Smooth muscle cell (in vitro differentiated cells): ENCODE data around the gene C10orf120. TPM values are rescaled to one million over a fixed set of nuclear protein-coding genes. Genes with fewer than 3 reads are reported as not detected.

Experiments
- DNase-seq: peaks from one replicate; lab custom pipeline; 2025; ENCODE audit not compliant: unreplicated experiment; lab: John Stamatoyannopoulos, UW
- H2AFZ ChIP-seq: fragments of 200-600 bp; sonication (generic); 2 replicates; pipeline ENCODE4 v1.6.0; 2016; ENCODE audit warnings: antibody characterized with exemption, low read depth, mild to moderate bottlenecking
- H3F3A ChIP-seq: fragments of 200-600 bp; sonication (generic); 2 replicates; pipeline ENCODE4 v1.6.0; 2017; ENCODE audit warnings: antibody characterized with exemption, low read depth
- H3K27ac ChIP-seq: fragments of 200-600 bp; sonication (generic); 2 replicates; pipeline ENCODE4 v1.5.1; 2016; ENCODE audit warnings: low read depth, mild to moderate bottlenecking
- H3K27me3 ChIP-seq: fragments of 200-600 bp; sonication (generic); 2 replicates; pipeline ENCODE4 v1.6.1; 2016; ENCODE audit warnings: low read depth, mild to moderate bottlenecking
- H3K36me3 ChIP-seq: fragments of 200-600 bp; sonication (generic); 2 replicates; pipeline ENCODE4 v1.5.1; 2016; ENCODE audit warnings: low read depth
- H3K4me1 ChIP-seq: fragments of 200-600 bp; sonication (generic); 2 replicates; pipeline ENCODE4 v1.5.1; 2016; ENCODE audit warnings: low read depth
- H3K4me2 ChIP-seq: fragments of 200-600 bp; sonication (generic); 2 replicates; pipeline ENCODE4 v1.6.0; 2016; ENCODE audit warnings: mild to moderate bottlenecking
- H3K4me3 ChIP-seq: fragments of 200-600 bp; sonication (generic); 2 replicates; pipeline ENCODE4 v1.5.1; 2016; ENCODE audit warnings: mild to moderate bottlenecking
- H3K79me2 ChIP-seq: fragments of 200-600 bp; sonication (generic); 2 replicates; pipeline ENCODE4 v1.6.0; 2016; ENCODE audit warnings: low read depth, mild to moderate bottlenecking
- H3K9ac ChIP-seq: fragments of 200-600 bp; sonication (generic); 2 replicates; pipeline ENCODE4 v1.6.0; 2016; ENCODE audit warnings: low read depth
- H3K9me3 ChIP-seq: fragments of 200-600 bp; sonication (generic); replicated peaks from 2 replicates; pipeline ENCODE4 v1.5.1; 2016; ENCODE audit warnings: low read depth
- H4K20me1 ChIP-seq: fragments of 200-600 bp; sonication (generic); 2 replicates; pipeline ENCODE4 v1.6.0; 2016; ENCODE audit warnings: low read depth
- CTCF ChIP-seq: fragments of 200-600 bp; sonication (generic); IDR thresholded peaks from 2 replicates; pipeline ENCODE4 v1.5.1; 2017; ENCODE audit warnings: borderline replicate concordance, mild to moderate bottlenecking, antibody characterized with exemption; ENCODE audit not compliant: insufficient read depth, poor library complexity, severe bottlenecking
- WGBS: methylation state at CpG from one replicate; pipeline ENCODE4 v1.1.7; 2016; ENCODE audit warnings: low lambda C conversion rate; 5-methylcytosine and 5-hydroxymethylcytosine counted together
- polyA plus RNA-seq: library from polyadenylated mRNA; unstranded; fragments of >200 nt; fragmentation: Nextera tagmentation; extraction: Ambion mirVana; gene quantifications from 2 replicates; pipeline ENCODE4 v1.2.1, GENCODE V29; 2016
- total RNA-seq: library from RNA; depleted of rRNA; stranded (reverse); fragments of >200 nt; gene quantifications from 2 replicates; pipeline ENCODE4 v1.2.3, GENCODE V29; 2014

Gene C10orf120
- total and polyA plus RNA-seq, 2 experiments from 2014 or later = not detected

DNA sequence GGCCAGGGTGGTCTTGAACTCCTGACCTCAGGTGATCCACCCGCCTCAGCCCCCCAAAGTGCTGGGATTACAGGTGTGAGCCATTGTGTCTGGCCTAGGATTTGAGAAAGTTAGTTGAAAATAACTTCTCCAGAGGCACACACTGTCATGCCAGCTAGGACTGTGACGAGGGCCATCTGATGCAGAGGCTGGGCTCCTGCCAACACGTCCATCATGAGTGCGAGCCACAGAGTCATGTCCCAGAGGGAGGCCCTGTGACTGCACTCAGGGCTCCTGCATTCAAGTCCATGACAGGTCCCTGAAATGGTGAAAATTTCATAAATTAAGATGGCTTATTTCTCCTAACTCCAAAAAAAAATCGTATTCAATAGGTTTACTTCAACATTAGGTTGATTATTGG is 17.1 kb downstream of the C10orf120 start:
- Histone ChIP-seq H3K4me2 (no peak overlapping the region), H3K4me1 (no peaks in the 10 kb centered on the region), H3K4me3 (no peak overlapping the region), H3K9me3 (no peaks in the 10 kb centered on the region), H3K9ac (no peak overlapping the region), H3K27me3 (peaks cover 6% of the 10 kb centered on the region), H3K27ac (no peak overlapping the region), H3F3A (no peaks in the 10 kb centered on the region), H2AFZ (no peak overlapping the region), H3K79me2 (no peaks in the 10 kb centered on the region), H4K20me1 (no peaks in the 10 kb centered on the region), H3K36me3 (no peaks in the 10 kb centered on the region)
- WGBS = 81% methylated on average over 5 of the region's 5 CpGs
- no peak for DNase-seq
- TF ChIP-seq CTCF = no peak

GRCh38 chr10:122678266-122678665 is 21.4 kb downstream of the C10orf120 start:
- no peaks in the 10 kb centered on the region for H3K79me2 ChIP-seq
- H3K27ac ChIP-seq = no peak overlapping the region
- no peak overlapping the region for H3K4me2 ChIP-seq
- H3K9ac ChIP-seq = no peak overlapping the region
- H3K9me3 ChIP-seq = no peaks in the 10 kb centered on the region
- H3K27me3 ChIP-seq = peaks cover 3% of the 10 kb centered on the region
- no peak overlapping the region for H3K4me3 ChIP-seq
- H2AFZ ChIP-seq = no peak overlapping the region
- H3K4me1 ChIP-seq = no peaks in the 10 kb centered on the region
- H3K36me3 ChIP-seq = no peaks in the 10 kb centered on the region
- no peak for TF ChIP-seq CTCF
- no peaks in the 10 kb centered on the region for H4K20me1 ChIP-seq
- no peak for DNase-seq
- H3F3A ChIP-seq = no peaks in the 10 kb centered on the region

DNA sequence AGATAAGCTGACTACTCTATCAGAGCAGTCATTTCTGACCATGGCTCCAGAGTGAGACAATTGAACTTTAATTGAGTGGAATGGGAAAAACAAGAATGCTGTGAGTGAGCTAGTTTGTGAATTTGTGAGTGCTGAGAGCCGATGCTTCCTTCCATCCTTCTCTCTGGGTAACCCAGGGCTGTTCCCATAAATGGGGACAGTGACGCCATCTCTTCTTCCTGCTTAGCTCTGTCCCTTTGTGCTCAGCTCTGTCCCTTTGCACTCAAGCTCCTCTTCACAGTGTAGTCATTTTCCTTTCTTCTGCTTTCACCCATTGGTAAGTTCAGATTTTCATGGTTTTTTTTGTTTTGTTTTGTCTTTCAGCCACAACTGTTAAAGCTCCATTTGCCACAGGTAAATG is 24.4 kb downstream of the C10orf120 start:
- Histone ChIP-seq H3K36me3 (no peaks in the 10 kb centered on the region), H4K20me1 (no peaks in the 10 kb centered on the region), H3K4me2 (no peak overlapping the region), H3K4me1 (no peaks in the 10 kb centered on the region), H3K9ac (no peak overlapping the region), H3F3A (no peaks in the 10 kb centered on the region), H3K27ac (no peak overlapping the region), H3K4me3 (no peak overlapping the region), H3K9me3 (no peaks in the 10 kb centered on the region), H3K27me3 (peaks cover 3% of the 10 kb centered on the region), H3K79me2 (no peaks in the 10 kb centered on the region), H2AFZ (no peak overlapping the region)
- no peak for DNase-seq
- TF ChIP-seq CTCF = no peak
- WGBS = 85% methylated on average over 2 of the region's 2 CpGs

GRCh38 chr10:122674781-122675180 is 24.9 kb downstream of the C10orf120 start:
- no peaks in the 10 kb centered on the region for H3F3A ChIP-seq
- no peaks in the 10 kb centered on the region for H4K20me1 ChIP-seq
- no peak overlapping the region for H3K4me2 ChIP-seq
- H3K4me1 ChIP-seq = no peaks in the 10 kb centered on the region
- 83% methylated on average over 8 of the region's 8 CpGs for WGBS
- no peak for DNase-seq
- TF ChIP-seq CTCF = no peak
- no peak overlapping the region for H2AFZ ChIP-seq
- no peaks in the 10 kb centered on the region for H3K9me3 ChIP-seq
- H3K79me2 ChIP-seq = no peaks in the 10 kb centered on the region
- no peak overlapping the region for H3K4me3 ChIP-seq
- no peak overlapping the region for H3K9ac ChIP-seq
- no peak overlapping the region for H3K27ac ChIP-seq
- peaks cover 3% of the 10 kb centered on the region for H3K27me3 ChIP-seq
- H3K36me3 ChIP-seq = no peaks in the 10 kb centered on the region
